Globus pallidus (tissue), 1 donor: ENCODE measurements around the gene TCF4.

Source experiments
- DNase-seq: peaks from one replicate; pipeline ENCODE4 v3.0.0-alpha.2; 2015; ENCODE audit warnings: low spot score

The TCF4 gene

DNA sequence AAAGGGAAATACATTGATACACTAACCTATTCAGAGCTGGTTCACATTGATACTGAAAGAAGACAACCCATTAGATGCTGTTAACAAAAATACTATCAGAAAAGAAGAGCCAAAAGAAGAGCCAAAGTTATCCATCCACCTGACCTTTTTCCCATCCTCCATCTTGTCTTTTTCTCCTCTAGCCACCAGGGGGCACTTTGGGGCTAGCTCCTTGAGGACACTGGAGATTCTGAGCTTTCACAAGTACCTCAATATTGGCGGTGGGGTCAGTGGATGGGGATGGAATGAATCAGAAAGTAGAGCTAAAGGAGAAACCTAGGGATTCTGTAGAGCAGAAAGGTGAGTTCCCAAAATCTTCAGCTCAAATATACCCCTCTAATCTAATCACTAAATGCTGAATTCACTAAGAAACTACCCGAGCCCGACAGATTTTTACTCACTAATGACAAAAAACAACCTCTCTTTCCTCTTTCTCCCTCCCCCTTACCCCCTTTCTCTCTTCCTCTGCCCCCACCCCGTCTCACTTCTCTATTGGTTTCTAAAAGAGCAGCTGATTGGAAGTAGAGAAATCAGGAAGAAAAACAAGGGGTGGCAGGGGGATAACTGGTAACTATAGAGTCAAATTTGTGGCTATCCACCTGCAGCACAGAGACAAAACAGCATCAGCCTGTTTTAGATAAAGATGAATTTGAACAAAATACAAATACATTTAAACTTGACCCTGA is 203.3 kb downstream of the TCF4 start:
- DNase-seq = peak; percentile 77

DNA sequence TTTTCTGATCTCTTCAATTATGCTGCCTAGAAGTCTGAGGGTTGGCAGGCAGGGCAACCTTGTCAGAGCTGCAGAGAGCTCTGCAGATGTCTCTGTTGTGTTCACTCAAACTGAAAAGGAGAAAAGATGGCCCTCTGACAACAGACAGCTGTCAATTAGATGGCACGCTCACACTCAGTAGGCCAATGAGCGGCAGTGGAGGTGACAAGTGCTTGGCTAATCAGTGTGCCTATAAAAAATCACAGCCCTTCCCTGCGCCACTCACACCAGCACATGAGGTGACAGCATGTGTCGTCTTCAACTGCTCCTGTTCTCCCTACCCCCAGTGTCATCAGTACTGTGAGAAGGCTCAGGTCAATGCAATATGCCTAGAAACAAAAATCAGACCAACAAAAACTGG is 203.9 kb downstream of the TCF4 start:
- DNase-seq = peak; percentile 66

DNA sequence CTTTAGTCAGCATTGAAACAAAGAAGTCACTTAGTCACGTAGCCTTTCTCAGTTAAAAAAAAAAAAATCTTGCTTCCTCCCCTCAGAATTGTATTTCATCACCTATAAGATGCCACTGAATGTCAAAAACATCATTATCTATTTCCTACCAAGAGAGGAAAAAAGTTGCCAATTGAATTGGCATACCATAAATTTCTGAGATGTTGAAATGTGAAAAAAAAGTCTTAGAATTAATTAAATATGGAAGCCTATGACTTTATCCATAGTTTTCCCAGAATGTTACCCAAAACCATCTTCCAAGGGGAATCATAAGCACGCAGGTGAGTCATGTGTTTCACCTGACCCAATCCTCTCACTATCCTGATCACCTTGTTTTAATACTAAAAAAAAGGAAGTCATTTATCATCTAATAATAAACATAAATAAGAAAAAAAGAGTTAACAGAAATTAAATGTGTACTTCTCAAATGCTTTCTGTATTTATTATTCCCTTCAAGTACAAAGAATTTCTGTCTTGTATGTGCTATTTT is 205.7 kb downstream of the TCF4 start:
- DNase-seq = no peak

DNA sequence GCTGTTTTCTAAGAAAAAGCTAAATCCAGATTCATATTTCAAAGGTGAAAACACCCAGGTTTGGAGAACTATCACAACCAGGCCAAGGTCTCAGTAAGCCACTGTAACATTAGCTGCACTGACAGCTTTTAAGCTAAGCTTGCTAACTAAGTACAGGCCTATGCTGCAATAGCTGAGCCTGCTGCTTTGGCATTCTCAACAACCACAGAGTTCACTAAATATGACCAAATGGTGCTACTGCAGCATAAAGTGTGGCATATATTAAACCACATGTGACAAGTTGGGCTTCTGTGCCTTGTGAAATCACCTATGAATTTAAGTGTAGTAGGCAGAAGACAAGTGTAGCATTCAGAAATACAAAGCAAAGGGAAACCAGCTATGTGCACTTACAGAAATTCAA is 206.7 kb downstream of the TCF4 start:
- no peak for DNase-seq

DNA sequence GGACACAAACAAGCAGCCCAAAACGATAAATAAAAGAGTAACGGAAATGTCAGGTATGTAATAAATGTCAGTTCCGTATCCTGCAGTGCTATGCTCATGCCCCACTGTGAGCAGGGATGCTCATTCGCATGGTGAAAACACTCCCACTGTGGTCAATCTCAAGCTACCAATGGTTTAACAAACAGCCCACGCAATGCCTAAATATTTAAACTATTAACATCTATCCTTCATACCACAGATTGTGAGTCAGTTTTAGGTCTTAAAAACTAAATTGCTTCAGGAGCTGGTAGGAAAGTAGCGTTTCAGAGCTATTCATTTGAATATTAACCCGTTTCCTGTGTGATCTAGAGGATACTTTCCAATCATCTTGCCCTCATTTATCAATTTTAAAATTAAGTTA is 207.4 kb downstream of the TCF4 start:
- no peak for DNase-seq

DNA sequence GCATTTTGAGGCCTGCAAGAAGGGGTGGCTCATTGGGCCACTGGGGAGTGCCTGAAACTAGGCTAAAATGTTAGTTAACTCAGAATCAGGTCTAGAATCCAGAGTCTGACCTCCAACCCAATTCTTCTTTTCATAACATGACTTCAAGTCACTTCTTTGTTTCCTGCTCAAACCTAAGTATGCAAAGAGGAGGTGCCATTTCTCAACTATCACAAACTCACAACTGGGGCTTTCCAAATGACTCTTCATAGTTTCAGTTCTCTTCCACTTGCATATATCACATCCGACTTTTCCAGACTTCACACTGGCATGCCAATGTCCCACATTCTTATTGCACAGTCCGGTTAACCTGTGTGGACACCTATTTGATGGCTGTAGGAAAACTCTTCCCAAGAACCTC is 211.6 kb downstream of the TCF4 start:
- no peak for DNase-seq

DNA sequence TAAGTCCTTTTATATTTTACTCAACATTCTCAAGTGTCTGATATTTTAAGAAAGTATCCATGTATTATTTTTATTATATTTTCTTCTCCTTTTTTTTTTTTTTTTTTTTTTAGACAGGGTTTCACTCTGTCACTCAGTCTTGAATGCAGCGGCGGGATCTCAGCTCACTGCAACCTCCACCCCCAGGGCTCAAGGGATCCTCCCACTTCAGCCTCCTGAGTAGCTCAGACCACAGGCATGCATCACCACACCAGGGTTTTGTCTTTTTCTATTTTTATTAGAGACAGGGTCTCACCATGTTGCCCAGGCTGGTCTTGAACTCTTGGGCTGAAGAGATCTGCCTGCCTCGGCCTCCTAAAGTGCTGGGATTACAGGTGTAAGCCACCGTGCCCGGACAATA is 212.1 kb downstream of the TCF4 start:
- DNase-seq = no peak

DNA sequence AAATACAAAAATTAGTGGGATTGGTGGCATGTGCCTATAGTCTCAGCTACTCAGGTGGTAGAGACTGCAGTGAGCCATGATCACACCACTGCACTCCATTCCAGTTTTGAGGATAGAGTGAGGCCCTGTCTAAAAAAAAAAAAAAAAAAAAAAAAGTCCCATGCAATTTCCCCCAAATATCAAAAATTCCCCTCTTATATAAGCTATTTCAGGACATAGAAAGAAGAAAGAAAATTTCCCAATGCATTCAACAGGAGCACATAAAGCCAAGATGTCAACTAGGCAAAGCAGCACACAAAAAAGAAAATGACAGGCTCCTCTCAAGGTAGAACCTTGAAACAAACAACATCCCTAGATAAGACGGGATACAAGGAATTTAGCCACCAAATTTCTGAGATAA is 213.3 kb downstream of the TCF4 start:
- DNase-seq = no peak

DNA sequence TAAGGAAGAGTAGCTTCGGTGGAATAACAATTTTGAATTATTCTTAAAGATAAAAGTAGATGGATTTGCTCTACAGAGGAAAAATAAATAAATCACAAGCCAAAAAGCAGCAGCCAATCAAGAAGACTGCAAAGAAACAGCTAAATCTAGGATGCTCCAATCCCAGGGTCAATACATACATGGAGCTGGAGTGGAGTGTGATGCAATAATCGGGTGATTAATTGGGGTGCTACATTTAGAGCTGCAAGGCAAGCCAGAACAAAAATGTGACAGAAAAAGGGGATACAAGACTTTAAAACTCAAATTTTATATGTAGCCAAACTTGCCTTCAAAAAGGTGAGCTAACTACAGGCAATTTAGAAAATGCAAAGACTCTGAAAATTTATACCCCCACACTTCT is 215.8 kb downstream of the TCF4 start:
- no peak for DNase-seq

DNA sequence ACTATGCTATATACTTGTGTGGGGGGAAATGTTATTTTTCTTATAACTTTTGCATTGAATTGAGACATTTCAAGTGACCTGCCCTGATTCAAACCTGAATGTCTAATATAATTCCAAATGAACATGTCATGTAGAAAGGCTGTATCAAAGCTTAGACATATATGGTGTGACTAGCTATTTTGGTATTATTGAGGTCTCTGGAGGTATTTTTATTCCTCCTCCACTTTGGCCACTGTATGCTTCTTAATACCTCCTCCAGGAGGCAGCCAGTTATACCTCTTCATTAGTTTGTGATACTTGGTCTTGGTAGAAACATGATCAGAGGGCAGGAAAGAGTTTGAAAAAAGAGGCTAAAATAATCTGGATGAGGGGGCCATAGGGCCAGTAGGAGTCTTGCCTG is 217.1 kb downstream of the TCF4 start:
- no peak for DNase-seq

DNA sequence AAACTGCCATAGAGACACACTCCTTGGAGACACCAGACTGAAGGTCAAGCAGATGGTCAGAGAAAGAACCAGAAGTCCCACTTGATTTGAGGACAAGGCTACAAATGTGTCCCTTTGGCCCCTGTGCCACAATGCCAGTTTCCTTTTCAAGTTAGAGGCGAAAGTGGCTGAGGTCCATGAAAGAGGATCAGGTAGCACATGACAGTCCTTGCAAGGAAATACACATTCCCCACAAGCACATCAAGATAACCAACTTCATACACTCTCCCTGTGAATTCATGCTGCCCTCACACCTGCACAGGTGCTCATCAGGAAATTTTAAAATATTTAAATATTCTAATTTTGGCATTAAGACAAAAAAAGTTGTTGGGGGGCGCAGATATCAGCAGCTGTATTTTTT is 218.6 kb downstream of the TCF4 start:
- DNase-seq = no peak

DNA sequence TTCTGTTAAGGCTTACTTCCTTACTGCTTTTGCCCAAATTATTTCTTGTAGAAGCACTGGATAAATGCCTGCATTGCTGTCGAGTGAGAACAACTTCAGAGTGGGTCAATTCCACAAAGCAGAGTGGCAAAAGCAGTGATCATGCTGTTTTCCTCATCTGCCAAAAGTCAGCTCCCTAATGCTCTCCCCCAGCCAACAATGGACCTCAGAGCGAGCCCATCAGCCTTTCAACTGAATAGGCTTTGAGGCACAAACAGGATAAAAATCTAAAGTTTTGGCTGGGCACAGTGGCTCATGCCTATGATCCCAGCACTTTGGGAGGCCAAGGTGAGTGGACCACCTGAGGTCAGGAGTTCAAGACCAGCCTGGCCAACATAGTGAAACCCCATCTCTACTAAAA is 222.7 kb downstream of the TCF4 start:
- peak; percentile 46 for DNase-seq

DNA sequence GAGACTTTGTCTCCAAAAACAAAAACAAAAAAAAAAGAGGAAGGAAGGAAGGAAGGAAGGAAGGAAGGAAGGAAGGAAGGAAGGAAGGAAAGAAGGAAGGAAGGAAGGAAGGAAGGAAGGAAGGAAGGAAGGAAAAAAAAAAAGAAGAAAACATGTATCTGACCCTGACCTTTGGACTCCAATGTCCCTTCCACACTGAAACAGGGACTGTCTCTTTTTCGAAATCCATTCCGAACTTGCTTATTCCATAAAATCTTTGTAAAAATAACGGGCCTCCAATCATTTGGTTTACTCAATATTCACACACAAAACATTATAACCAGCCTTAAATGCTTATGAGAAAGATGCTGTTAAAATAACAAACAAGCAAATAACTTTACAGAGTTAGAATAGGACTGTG is 225.7 kb downstream of the TCF4 start:
- DNase-seq = no peak

DNA sequence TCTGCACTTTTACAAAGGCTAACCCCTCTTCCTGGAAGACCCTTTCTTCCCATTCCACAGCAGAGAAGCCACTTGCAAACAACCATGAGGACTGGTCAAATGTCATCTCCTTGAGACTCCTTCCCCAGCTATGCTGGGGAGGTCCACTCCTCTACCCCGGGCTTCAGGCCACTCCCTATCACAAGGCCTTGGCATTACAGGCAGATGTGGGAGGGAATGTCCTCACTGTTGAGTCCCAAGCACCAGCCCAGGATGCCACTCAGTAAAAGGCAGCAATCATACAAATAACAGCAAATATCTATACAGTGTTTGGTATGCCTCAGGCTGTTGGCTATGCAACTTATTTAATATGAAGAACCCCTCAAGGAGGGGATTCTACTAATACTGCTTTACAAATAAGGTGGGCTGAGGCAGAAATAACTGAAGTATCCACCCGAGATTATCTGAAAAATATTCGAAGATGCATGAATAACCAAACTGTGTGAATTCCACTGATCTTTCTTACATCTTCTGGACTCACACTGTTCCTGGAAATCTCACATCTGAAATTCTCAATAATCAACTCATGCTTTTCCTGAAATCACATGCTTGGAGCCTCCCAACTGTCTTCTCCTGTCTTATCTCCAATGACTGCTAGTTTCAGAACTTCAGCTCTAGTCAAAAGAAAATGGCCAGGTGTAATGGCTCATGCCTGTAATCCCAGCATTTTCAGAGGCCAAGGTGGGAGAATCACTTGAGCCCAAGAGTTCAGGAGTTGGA is 226.3 kb downstream of the TCF4 start:
- DNase-seq = no peak

DNA sequence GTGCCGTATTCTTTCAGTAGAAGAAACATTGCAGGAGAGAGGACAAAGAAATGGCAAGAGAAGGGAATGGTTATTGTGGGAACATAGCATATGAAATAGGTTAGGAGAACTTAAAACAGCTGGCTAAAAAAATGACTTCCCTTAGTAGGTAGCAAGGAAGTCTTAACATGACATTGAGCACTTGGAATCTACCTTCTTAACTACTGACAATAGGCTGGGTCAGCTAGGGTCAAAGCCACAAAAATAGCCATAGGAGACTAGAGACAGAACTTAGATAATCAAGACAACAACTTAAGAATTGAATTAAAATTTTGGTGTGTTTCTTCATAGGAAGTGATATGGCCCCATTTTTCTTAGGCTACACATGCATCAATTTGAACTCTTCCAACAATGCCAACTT is 227.9 kb downstream of the TCF4 start:
- DNase-seq = no peak

DNA sequence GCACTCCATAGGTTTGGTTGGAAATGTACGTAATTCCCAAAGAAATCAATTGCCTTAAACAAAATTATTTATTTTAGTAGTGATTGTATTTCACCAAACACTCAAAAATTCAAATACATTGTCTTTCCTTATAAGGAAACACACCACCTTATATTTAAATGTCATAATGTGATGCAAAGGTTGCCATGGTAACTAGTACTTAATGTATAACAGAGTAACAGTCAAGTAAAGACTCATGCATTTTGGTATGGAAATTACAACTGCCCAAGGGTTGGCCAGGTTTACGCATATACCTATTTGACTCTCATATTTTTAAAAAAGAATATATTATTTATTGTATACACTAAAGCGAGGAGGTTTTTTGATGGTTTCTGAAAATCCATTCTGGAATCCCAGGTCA is 231.2 kb downstream of the TCF4 start:
- no peak for DNase-seq

DNA sequence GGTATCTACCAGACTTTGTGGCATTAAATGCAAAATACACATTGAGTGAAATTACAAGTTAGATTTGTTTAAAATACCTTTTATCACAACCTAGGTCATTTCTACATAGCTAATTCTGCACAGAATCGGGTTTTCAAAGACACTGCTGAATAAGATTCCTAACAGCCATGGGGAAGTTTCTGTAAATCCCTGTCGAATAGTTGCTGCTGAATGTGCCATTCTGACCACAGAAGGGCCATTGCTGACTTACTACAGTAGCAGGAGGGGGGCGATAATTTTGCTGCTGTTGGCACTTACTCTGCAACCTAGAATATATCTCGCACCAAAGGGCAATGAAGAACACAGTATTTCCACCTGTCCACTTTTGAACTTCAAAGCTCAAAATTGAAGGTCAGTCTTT is 232.8 kb downstream of the TCF4 start:
- DNase-seq = peak; percentile 60

DNA sequence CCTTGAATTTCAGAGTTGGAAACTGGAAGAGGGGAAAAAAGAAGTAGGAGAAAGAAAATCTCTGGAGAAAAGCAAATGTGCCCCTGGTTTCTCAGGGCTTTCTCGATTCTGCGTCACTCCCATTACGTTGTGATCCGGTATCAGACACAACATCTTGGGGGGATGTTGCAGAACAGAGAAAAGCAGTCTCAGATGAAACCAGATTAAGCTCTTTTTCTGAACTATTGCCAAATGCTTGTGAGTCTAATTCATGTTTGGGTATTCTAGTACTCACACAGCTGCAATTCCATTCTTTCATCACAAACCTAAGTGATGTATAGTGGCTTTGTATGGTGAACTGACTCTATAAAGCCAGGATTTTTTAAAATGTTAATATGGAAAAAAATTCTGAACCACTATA is 233.2 kb downstream of the TCF4 start:
- DNase-seq = peak; percentile 60

DNA sequence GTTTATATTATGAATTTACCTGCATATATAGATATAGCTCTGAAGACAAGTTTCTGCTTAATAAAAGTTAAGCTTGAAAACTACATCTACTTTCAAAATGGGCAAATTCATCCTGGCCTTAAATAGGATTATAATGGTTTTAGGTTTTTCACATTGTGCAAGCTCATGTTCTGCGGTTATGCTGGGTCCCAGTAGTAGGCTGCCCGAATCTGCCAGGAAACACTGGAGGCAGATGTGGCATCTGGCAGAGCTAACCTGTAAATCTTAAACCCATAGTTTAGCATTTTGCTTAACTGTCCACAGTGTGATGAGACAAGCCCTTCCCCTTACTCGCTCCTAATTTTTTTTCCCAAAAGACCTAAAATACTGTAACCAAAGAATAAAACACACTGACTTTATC is 234.2 kb downstream of the TCF4 start:
- DNase-seq = no peak

DNA sequence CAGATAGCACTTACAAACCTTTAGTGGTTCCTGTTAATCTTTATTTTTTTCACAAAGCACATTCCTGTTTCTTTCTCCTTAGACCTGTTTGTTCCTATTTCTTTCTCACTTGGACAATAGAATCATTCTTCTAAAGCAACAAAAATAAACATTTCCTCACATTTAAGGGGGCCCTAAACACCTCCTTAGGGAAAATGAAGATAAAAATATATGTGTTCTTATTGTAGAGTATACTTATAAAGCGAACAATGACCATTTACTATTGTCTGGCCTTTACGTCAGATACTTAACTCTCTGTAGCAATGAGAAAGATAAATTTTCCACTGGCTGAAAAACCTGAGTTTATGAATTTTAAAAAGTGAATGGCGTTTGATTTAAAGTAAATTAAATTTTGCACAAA is 234.6 kb downstream of the TCF4 start:
- peak; percentile 60 for DNase-seq

DNA sequence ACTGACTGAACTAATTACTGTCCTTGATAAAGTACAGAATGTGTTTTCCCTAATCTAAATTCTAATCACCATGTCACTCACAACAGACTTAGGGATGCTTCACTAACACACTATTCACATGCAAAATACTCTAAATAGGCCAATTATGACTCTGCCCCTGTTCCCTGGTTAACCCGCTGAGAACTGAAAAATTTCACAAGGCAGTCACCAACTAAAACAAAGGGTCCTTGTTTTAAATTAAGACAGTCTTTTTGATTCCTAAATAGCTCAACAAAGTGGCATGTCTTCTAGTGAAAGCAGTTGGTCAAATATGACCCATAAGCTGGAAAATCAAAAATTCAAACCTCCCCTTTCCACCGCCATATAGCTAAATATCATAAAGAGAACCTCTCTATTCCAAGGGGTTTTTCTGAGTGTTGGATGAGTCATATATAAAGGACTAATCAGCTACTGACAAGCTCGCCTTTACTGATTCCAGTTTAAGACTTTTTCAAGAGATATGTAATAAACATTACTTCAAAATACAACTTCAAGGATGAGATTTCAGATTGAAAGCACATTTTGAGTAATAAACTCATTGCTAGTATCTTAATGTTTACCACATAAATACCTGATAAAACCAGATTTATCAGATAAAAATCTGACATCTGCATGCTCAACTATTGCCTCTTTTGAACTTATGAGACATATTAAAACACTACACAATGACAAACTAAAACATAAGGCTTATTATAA is 235.8 kb downstream of the TCF4 start:
- peak; percentile 89 for DNase-seq

DNA sequence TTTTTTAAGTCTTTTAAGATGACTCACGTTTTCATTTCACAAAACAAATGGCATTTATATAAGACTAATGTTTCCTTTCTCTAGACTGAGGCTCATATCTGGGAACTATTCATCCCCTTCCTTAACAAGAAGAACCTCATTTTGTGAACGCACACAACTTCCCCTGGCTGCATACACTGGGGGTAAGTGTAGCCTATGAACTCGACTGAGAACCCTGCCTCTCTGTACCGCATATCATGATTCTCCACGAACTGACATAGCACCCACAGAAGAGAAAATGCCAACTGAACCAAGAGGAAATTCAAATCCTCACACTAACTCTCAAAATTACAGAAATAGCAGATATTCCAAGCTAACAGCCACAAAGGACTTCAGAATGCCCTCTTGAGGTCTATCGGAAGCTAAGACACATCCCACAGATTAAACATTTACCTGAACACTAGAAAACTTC is 236.7 kb downstream of the TCF4 start:
- peak; percentile 72 for DNase-seq

DNA sequence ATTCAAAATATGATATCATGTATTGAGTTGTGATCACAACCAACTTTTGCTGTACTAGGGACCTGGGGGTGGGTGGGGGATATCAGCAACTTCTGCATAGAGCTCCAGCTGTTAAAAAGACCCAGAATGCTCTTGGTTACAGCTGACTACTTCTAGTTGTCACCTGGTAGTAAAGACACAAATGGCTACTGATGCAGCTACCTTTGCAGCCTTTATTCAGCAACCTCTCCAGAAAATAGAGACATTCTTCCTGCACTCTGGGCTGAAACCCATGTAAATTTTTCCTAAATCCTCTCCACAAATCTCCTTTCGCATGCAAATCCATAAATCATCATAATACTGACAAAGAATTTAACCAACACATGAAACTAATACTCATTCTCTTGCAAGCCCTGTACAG is 238.3 kb downstream of the TCF4 start:
- DNase-seq = no peak
